Suppressor macrophage treated with lipopolysaccharide for 1 hour (primary cell): ENCODE results near the gene GFI1.
"Not testable (repeated sequence)": the region's sequence is repeated elsewhere in the genome, so short reads cannot be mapped to it uniquely, and the experiment has no call there.

Source experiments
- DNase-seq, 3 donors: peaks; one replicate each; pipeline ENCODE4 v3.0.0-alpha.2; 2020 to 2022

The GFI1 gene

GRCh38 chr1:92486251-92487077 lies at the start of gene GFI1:
TSS of gene GFI1 (minus strand) at chr1:92486925. CDS start at chr1:92483487, 3,438 bp downstream.
- peak; percentile 71 to 83 (median 77) for DNase-seq

- not testable (repeated sequence) for DNase-seq
Measured at GRCh38 chr1:92532371-92532770, 45.6 kb upstream of the GFI1 start.

DNA sequence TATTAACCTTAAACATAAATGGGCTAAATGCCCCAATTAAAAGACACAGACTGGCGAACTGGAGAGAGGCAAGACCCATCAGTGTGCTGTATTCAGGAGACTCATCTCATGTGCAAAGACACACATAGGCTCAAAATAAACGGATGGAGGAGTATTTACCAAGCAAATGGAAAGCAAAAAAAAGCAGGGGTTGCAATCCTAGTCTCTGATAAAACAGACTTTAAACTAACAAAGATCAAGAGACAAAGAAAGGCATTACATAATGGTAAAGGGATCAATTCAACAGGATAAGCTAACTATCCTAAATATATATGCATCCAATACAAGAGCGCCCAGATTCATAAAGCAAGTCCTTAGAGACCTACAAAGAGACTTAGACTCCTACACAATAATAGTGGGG lies 45.2 kb upstream of the GFI1 start:
- DNase-seq = not testable (repeated sequence)

- no peak for DNase-seq
Measured at GRCh38 chr1:92527670-92528069, 40.9 kb upstream of the GFI1 start.

DNA sequence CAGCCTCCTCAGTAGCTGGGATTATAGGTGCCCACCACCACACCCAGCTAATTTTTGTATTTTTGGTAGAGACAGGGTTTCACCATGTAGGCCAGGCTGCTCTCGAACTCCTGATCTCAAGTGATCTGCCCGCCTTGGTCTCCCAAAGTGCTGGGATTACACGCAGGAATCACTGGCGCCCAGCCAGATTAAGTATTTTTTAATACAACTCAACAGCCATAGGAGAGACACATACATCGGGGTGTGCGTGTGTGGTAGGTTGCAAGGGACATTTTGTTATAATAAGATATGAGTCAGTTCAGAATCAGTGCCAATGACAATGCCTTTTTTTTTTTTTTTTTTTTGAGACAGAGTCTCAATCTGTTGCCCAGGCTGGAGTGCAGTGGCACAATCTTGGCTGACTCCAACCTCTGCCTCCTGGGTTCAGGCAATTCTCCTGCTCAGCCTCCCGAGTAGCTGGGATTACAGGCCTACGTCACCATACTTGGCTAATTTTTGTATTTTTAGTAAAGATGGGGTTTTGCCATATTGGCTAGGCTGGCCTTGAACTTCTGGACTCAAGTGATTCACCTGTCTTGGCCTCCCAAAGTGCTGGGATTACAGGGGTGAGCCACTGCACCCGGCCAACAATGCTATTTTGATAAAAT lies 38.3 kb upstream of the GFI1 start:
- DNase-seq = not testable (repeated sequence)

GRCh38 chr1:92519043-92519442 lies 32.3 kb upstream of the GFI1 start:
- no peak for DNase-seq

- no peak for DNase-seq
Measured at GRCh38 chr1:92516574-92516973, 29.8 kb upstream of the GFI1 start.

DNA sequence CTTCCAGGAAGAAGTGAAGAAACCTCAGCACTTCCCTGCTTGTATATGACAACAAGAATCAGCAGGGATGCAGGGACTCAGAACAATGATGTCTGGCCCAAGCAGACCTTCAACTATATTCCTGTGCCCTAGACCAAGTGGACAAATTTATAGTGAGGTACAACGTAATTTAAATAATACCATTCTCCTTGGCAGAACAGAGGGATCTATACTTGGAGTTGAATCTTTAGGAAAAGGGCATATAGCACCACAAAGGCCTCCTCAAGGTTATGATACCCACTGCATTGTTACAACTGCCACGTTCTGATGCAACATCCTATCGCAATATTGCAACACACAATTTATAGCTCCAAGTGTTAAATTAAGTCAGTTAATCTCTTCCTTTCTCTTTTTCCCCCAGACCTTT lies 29.1 kb upstream of the GFI1 start:
- no peak for DNase-seq

- no peak for DNase-seq
Measured at GRCh38 chr1:92511541-92511940, 24.8 kb upstream of the GFI1 start.

- DNase-seq = no peak
Measured at GRCh38 chr1:92509619-92510018, 22.9 kb upstream of the GFI1 start.

DNA sequence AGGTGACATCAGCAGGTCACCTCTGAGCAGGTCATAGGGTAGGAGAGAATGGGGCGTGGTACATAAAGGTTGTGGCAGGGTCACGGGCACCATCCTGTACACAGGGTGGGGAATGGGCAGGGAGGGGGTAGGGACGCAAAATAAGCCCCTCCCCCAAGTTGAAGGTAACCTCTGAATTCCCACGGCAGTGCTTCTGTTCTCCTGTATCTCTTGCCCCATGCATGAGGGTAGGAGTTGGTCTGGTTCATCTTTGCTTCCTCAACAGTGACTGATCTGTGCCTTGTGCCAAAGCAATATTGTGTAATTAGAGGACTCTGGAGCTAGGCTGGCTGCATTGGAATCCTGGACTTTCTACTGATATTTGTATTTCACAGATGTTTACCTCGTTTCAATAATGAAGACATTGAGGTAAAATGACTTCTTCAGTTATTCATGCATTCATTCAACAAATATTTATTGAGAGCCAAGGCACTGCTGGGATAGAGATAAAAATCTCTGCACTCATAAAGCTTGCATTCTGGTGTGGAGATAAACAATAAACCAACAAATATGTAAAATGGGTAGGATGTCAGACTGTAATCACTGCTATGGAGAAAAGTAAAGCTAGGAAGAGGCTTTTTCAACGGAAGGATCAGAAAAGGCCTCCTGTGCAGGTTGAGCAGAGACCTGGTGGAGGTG lies 18.4 kb upstream of the GFI1 start:
- peak in 2 of 3 donors; percentile 15 to 20 for DNase-seq

DNA sequence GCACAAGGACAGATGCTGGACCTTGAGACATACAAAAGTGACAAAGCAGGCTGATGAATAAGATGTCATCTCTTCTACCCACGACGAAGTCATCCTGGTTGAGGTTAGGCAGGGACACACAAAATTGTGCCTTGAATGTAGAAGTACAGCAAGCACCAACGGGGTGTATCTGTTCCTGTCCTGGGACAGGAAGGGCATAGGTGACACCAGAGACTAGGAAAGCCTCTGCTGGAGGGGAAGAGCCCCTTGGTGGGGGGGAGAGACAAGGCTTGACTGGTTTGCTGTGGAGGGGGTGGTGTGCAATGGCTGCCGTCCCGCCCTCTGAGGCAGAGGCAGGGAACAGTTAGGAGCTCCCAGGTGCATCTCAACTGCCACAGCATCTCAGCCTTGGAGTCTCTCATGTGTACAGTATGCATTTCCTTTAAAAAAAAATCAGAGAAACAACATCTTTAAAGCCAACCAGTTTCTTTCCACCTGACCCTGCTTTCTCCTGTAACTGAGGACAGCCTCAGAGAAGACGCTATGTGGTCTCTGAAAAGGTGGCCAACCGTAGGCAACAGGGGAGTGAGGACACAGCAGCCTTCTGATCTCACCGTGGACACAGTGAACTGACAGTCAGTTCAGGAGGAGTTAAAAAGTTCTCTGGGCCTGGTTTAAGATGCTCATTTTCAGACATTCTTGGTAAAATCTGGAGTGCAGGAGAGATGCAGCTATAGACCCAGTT lies 17.7 kb upstream of the GFI1 start:
- peak; percentile 20 to 44 (median 20) for DNase-seq

- DNase-seq = no peak
Measured at GRCh38 chr1:92503926-92504285, 17.2 kb upstream of the GFI1 start.

- DNase-seq = no peak
Measured at GRCh38 chr1:92503043-92503925, 16.6 kb upstream of the GFI1 start.

- DNase-seq = peak; percentile 36 to 71 (median 60)
Measured at GRCh38 chr1:92502247-92502646, 15.5 kb upstream of the GFI1 start.

DNA sequence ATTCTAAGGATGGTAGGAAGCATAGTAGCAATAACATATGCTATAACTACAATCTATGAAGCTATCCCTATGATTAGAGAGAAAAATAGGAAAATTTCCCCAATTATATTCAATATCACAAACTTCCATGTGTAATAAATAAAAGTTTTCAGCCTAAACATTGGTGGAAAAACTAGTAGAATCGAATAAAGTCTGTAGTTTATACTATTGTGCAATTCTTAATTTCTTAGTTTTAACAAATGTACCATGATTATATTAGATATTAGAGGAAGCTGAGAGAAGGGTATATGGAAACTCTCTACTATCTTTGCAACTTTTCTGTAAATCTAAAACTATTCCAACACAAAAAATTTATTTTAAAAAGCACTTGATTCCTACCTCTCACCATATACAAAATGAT lies 13.8 kb upstream of the GFI1 start:
- DNase-seq = no peak

DNA sequence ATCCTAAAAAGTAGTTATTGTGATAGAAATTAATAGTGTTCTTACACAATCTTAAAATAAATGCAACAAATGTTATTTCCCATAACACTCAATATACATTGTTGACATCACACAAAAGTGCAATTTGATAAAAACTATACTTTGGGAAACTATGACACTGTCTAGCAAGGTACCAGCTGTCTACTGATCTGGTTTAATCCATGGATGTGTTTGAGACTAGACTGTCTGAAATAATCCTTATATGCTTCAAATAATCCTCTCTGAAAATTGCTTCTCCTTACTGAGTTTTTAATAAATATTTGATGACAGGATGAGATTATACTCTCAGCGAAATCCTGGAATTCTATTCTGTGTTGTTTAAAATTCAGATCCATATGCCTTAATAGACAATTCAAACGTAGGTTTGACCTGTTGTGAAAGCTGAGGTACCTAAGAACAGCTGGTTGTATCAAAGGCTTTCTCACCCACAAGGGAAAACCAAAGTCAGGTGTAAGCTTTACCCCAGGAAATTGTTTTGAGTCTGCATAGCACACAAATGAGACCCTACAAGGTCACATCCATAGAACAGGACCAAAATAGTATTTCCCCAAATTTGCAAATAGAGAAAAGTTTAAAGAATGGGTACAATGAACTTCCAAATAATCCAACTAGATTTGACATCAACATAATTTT lies 8.8 kb upstream of the GFI1 start:
- no peak for DNase-seq

DNA sequence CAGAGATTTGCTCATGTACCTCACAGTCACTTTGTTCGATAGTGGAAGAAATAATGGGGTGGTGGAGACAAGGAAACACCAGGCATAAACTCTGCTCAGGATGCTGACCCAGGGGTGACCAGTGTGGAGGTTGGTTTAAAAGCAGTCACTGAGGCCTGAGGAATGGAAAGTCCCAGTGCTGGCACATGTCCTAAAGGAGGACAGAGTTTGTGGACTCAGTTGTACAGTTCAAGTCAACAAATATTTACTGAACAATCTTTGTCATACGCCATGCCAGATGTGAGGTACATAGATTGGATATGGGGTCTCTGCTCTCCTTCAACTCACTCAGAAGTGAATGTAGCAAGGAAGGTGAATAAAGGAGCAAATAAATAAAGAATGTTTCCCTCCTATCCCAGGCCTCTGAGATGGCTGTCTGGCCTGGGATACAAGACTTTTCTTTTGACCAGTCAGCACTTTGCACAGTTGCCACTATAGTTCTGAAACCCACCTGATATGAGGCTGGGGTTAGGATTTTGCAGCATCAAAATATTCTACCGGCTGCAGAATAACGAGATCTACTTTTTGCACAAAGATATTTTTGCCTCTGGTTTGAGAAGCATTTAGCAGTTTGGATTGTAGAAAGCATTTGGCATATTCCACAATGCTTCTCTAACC lies 7.9 kb upstream of the GFI1 start:
- DNase-seq = no peak

DNA sequence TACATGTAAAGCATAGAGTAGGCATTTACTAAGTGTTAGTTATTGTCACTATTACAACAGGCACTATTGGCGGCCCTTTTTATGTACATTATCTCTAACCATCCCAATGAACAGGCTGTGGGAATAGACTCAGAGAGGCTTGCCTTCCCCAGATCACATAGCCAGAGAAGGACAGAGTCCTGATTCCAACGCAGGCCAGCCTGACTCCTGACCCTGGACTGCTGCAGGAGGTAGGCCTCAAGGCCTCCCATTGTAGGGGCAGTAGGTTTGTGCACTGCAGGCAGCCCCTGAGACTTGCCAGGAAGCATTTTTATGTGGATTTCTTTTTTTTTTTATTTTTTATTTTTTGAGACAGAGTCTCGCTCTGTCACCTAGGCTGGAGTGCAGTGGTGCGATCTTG lies 6.4 kb upstream of the GFI1 start:
- DNase-seq = no peak

- no peak for DNase-seq
Measured at GRCh38 chr1:92488832-92489231, 2.1 kb upstream of the GFI1 start.

GRCh38 chr1:92488416-92488815 lies 1.7 kb upstream of the GFI1 start:
- DNase-seq = no peak
